Smooth muscle cell (in vitro differentiated cells): ENCODE data around the gene EIF2B2. TPM values are rescaled to one million over a fixed set of nuclear protein-coding genes. Genes with fewer than 3 reads are reported as not detected.

Source experiments
- DNase-seq: peaks from one replicate; lab custom pipeline; 2025; ENCODE audit not compliant: unreplicated experiment; lab: John Stamatoyannopoulos, UW
- H2AFZ ChIP-seq: fragments of 200-600 bp; sonication (generic); 2 replicates; pipeline ENCODE4 v1.6.0; 2016; ENCODE audit warnings: antibody characterized with exemption, low read depth, mild to moderate bottlenecking
- H3F3A ChIP-seq: fragments of 200-600 bp; sonication (generic); 2 replicates; pipeline ENCODE4 v1.6.0; 2017; ENCODE audit warnings: antibody characterized with exemption, low read depth
- H3K27ac ChIP-seq: fragments of 200-600 bp; sonication (generic); 2 replicates; pipeline ENCODE4 v1.5.1; 2016; ENCODE audit warnings: low read depth, mild to moderate bottlenecking
- H3K27me3 ChIP-seq: fragments of 200-600 bp; sonication (generic); 2 replicates; pipeline ENCODE4 v1.6.1; 2016; ENCODE audit warnings: low read depth, mild to moderate bottlenecking
- H3K36me3 ChIP-seq: fragments of 200-600 bp; sonication (generic); 2 replicates; pipeline ENCODE4 v1.5.1; 2016; ENCODE audit warnings: low read depth
- H3K4me1 ChIP-seq: fragments of 200-600 bp; sonication (generic); 2 replicates; pipeline ENCODE4 v1.5.1; 2016; ENCODE audit warnings: low read depth
- H3K4me2 ChIP-seq: fragments of 200-600 bp; sonication (generic); 2 replicates; pipeline ENCODE4 v1.6.0; 2016; ENCODE audit warnings: mild to moderate bottlenecking
- H3K4me3 ChIP-seq: fragments of 200-600 bp; sonication (generic); 2 replicates; pipeline ENCODE4 v1.5.1; 2016; ENCODE audit warnings: mild to moderate bottlenecking
- H3K79me2 ChIP-seq: fragments of 200-600 bp; sonication (generic); 2 replicates; pipeline ENCODE4 v1.6.0; 2016; ENCODE audit warnings: low read depth, mild to moderate bottlenecking
- H3K9ac ChIP-seq: fragments of 200-600 bp; sonication (generic); 2 replicates; pipeline ENCODE4 v1.6.0; 2016; ENCODE audit warnings: low read depth
- H3K9me3 ChIP-seq: fragments of 200-600 bp; sonication (generic); replicated peaks from 2 replicates; pipeline ENCODE4 v1.5.1; 2016; ENCODE audit warnings: low read depth
- H4K20me1 ChIP-seq: fragments of 200-600 bp; sonication (generic); 2 replicates; pipeline ENCODE4 v1.6.0; 2016; ENCODE audit warnings: low read depth
- WGBS: methylation state at CpG from one replicate; pipeline ENCODE4 v1.1.7; 2016; ENCODE audit warnings: low lambda C conversion rate; 5-methylcytosine and 5-hydroxymethylcytosine counted together
- polyA plus RNA-seq: library from polyadenylated mRNA; unstranded; fragments of >200 nt; fragmentation: Nextera tagmentation; extraction: Ambion mirVana; gene quantifications from 2 replicates; pipeline ENCODE4 v1.2.1, GENCODE V29; 2016
- total RNA-seq: library from RNA; depleted of rRNA; stranded (reverse); fragments of >200 nt; gene quantifications from 2 replicates; pipeline ENCODE4 v1.2.3, GENCODE V29; 2014
- TF ChIP-seq, protein P1 (sequence below): fragments of 200-600 bp; sonication (generic); IDR thresholded peaks from 2 replicates; pipeline ENCODE4 v1.5.1; 2017; ENCODE audit warnings: borderline replicate concordance, mild to moderate bottlenecking, antibody characterized with exemption; ENCODE audit not compliant: insufficient read depth, poor library complexity, severe bottlenecking

Gene EIF2B2
- total and polyA plus RNA-seq, 2 experiments from 2014 or later: 38.0 to 71.2 TPM

DNA sequence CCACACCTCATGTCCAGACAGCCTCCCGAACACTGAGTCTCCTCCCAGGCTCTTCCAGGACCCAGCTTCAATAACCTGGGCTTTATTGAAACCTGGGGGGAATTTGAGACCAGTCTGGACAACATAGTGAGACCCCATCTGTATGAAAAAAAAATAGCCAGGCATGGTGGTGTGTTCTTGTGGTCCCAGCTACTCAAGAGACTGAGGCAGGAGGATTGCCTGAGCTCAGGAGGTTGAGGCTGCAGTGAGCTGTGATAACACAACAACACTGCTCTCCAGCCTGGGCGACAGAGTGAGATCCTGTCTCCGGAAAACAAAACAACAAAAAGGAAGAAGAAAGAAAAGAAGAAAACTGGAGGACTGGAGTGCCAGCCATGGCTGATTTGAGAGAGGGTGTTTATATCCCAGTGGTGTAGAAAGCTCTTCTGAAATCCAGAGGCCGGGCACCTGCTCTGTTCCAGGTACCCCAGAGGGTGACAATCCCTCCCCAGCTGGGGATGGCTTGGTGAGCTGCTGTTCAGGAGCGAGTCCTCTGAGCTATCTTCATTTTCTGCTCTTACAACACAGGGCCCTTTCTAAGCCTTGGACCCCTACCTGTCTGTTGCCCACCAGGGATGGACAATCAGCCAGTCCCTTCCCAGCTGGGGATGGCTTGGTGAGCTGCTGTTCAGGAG lies 41.3 kb upstream of the EIF2B2 start:
- no peak overlapping the region for H3K4me2 ChIP-seq
- TF ChIP-seq, protein P1, sequence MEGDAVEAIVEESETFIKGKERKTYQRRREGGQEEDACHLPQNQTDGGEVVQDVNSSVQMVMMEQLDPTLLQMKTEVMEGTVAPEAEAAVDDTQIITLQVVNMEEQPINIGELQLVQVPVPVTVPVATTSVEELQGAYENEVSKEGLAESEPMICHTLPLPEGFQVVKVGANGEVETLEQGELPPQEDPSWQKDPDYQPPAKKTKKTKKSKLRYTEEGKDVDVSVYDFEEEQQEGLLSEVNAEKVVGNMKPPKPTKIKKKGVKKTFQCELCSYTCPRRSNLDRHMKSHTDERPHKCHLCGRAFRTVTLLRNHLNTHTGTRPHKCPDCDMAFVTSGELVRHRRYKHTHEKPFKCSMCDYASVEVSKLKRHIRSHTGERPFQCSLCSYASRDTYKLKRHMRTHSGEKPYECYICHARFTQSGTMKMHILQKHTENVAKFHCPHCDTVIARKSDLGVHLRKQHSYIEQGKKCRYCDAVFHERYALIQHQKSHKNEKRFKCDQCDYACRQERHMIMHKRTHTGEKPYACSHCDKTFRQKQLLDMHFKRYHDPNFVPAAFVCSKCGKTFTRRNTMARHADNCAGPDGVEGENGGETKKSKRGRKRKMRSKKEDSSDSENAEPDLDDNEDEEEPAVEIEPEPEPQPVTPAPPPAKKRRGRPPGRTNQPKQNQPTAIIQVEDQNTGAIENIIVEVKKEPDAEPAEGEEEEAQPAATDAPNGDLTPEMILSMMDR: no peak
- 95% methylated on average over 5 of the region's 5 CpGs for WGBS
- no peaks in the 10 kb centered on the region for H3K27me3 ChIP-seq
- DNase-seq: no peak
- no peak overlapping the region for H3K27ac ChIP-seq
- H3K4me3 ChIP-seq: no peak overlapping the region
- H3K9ac ChIP-seq: no peak overlapping the region
- no peaks in the 10 kb centered on the region for H3K79me2 ChIP-seq
- no peaks in the 10 kb centered on the region for H3K4me1 ChIP-seq
- no peaks in the 10 kb centered on the region for H3K9me3 ChIP-seq
- no peaks in the 10 kb centered on the region for H3K36me3 ChIP-seq
- H4K20me1 ChIP-seq: no peaks in the 10 kb centered on the region
- no peak overlapping the region for H2AFZ ChIP-seq
- no peaks in the 10 kb centered on the region for H3F3A ChIP-seq

DNA sequence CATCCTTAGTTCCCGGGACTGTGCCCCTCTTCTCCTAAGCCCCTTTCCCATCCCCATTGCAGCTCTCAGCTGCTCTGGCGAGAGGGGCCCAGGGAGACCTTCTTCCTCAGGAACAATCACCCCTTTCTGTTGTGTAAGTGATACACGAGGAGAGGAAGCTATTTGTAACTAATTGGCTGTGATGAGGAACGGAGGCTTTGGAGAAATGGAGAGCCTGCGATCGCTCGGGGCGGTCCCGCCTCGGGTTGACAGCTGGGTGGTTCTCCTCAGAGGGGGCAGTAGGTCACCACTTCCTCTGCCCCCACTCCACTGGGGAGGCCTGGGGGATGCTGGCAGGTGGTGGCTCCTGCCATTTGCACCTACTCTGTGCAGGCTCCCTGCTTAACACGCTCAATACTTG lies 40.7 kb upstream of the EIF2B2 start:
- H3K9me3 ChIP-seq: no peaks in the 10 kb centered on the region
- H2AFZ ChIP-seq: no peak overlapping the region
- no peaks in the 10 kb centered on the region for H3F3A ChIP-seq
- H3K27ac ChIP-seq: no peak overlapping the region
- no peaks in the 10 kb centered on the region for H3K4me1 ChIP-seq
- DNase-seq: no peak
- no peaks in the 10 kb centered on the region for H3K27me3 ChIP-seq
- H4K20me1 ChIP-seq: no peaks in the 10 kb centered on the region
- H3K4me2 ChIP-seq: no peak overlapping the region
- H3K36me3 ChIP-seq: no peaks in the 10 kb centered on the region
- H3K9ac ChIP-seq: no peak overlapping the region
- 85% methylated on average over 11 of the region's 11 CpGs for WGBS
- H3K4me3 ChIP-seq: no peak overlapping the region
- H3K79me2 ChIP-seq: no peaks in the 10 kb centered on the region
- TF ChIP-seq, protein P1: no peak

DNA sequence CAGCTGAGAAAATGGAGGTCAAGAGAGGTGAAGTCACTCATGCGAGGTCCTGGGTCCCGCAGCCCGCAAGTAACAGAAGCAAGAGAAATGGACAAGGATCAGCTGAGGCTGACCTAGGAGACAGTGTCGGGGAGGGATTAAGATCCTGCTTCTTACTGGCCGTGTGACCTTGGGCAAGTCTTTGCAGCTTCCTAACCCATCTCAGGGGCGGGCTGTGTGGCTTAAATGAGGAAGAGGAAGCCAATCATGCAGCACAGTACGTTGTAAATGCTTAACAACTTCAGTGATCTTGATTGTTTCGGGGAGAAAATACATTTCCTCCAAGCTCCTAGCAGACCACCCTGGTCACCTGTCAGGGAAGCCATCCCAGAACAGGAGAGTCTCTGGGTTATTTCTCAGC lies 40.2 kb upstream of the EIF2B2 start:
- no peak for DNase-seq
- Histone ChIP-seq H3K36me3 (no peaks in the 10 kb centered on the region), H2AFZ (no peak overlapping the region), H4K20me1 (no peaks in the 10 kb centered on the region), H3K4me3 (no peak overlapping the region), H3F3A (no peaks in the 10 kb centered on the region), H3K9ac (no peak overlapping the region), H3K9me3 (no peaks in the 10 kb centered on the region), H3K79me2 (no peaks in the 10 kb centered on the region), H3K4me1 (no peaks in the 10 kb centered on the region), H3K27me3 (no peaks in the 10 kb centered on the region), H3K4me2 (no peak overlapping the region), H3K27ac (no peak overlapping the region)
- WGBS: 85% methylated on average over 8 of the region's 8 CpGs
- TF ChIP-seq, protein P1: no peak

DNA sequence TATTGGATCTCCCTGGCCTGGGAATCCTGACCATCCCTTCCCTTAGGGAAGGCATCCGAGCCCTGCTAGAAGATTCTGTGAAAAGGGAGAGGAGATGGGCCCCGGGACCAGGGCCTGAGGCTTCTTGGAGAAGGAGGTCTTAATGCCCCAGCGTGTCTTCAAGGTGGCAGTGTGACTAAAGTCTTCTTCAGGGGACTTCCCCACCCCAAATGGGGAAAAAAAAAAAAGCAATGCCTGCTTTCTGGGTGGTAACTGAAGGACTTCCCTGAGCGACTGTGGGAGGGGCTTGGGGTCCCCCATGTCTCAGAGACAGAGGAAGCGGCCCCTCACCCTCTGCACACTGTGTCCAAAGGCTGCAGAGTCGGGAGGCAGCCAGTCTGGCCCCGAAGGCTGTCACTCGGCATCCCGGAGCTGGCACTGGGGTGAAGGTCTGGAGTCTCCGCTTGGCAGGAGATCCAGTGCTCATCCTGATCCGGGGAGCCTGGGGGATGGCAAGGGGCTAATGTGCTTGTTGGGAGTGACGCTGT lies 39.5 kb upstream of the EIF2B2 start:
- Histone ChIP-seq H3K79me2 (no peaks in the 10 kb centered on the region), H3K9ac (no peak overlapping the region), H3K9me3 (no peaks in the 10 kb centered on the region), H3K36me3 (no peaks in the 10 kb centered on the region), H3K27me3 (no peaks in the 10 kb centered on the region), H3F3A (no peaks in the 10 kb centered on the region), H3K4me3 (no peak overlapping the region), H3K4me2 (no peak overlapping the region), H2AFZ (no peak overlapping the region), H3K4me1 (no peaks in the 10 kb centered on the region), H3K27ac (no peak overlapping the region), H4K20me1 (no peaks in the 10 kb centered on the region)
- TF ChIP-seq, protein P1: no peak
- 89% methylated on average over 12 of the region's 12 CpGs for WGBS
- no peak for DNase-seq
